ENCODE data around the gene MVP. TPM values are rescaled to one million over a fixed set of nuclear protein-coding genes. Genes with fewer than 3 reads are reported as not detected.

The MVP gene
- total RNA-seq, 1 experiment from 2014 or later, result 186 TPM

GRCh38 chr16:29804455-29805231 lies 15.6 kb upstream of the MVP start:
- DNase-seq (ENCODE audit: low read depth), result peak; percentile 77

GRCh38 chr16:29805232-29806098 lies 14.8 kb upstream of the MVP start:
- peak; percentile 95 for DNase-seq (ENCODE audit: low read depth)

GRCh38 chr16:29806099-29806579 lies 14.1 kb upstream of the MVP start, which contains the start of gene MAZ:
Gene MAZ, plus strand, starts transcription at chr16:29806529. Its CDS starts 173 bp downstream, at chr16:29806702.
- peak; percentile 89 for DNase-seq (ENCODE audit: low read depth)

- DNase-seq (ENCODE audit: low read depth), result peak; percentile 77
Measured at GRCh38 chr16:29806641-29807425, 13.4 kb upstream of the MVP start.

- DNase-seq (ENCODE audit: low read depth), result peak; percentile 88
Measured at GRCh38 chr16:29807426-29808218, 12.6 kb upstream of the MVP start.

DNA sequence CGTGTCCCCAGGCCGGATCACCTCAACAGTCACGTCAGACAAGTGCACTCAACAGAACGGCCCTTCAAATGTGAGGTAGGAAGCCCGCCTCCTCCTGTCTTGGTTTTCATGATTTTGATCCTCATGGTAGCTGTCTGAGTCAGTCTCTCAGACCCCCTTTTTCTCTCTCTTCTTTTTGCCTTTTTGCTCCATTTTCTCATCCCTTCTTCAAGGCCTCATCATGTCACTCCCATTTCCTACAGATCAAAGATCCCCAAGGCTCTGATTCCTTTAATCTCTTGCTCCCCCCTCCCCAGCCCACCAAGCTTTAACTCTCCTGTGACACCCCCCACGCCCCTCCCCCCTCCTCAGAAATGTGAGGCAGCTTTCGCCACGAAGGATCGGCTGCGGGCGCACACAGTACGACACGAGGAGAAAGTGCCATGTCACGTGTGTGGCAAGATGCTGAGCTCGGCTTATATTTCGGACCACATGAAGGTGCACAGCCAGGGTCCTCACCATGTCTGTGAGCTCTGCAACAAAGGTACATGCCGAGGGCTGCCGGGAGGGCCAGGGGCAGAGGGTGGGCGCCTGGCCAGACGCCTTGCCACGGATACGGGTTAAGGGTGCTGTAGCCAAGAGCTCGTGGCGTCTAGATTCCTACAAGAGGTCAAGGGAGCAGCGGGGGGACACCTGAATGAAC lies 11.9 kb upstream of the MVP start:
- DNase-seq (ENCODE audit: low read depth), result no peak

DNA sequence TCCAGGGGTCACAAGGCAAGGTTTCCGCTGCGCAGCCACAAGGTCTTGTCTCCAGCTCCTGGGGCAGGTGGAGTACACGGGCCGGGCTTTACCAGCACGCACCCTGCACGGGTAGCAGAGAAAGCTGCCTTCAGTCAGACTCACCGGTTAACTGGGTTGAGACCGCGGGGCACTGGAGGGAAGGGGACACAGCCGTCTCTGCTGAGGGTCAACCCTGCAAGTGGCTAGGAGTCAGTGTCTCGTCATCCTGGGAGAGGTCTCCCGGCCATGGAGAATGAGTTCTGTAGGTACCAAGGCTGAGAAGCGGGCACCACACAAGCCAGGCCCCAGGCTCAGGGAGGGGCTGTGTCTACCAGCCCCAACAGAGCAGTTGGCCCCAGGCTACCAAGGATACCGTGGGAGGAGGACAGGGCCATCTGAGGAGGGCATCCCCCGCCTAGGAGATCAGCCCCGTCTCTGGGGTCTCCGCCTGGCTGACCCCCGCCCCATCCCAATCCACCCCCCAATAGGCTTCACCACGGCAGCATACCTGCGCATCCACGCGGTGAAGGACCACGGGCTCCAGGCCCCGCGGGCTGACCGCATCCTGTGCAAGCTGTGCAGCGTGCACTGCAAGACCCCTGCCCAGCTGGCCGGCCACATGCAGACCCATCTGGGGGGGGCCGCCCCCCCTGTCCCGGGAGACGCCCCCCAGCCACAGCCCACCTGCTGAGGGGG lies 11.1 kb upstream of the MVP start:
- no peak for DNase-seq (ENCODE audit: low read depth)

DNA sequence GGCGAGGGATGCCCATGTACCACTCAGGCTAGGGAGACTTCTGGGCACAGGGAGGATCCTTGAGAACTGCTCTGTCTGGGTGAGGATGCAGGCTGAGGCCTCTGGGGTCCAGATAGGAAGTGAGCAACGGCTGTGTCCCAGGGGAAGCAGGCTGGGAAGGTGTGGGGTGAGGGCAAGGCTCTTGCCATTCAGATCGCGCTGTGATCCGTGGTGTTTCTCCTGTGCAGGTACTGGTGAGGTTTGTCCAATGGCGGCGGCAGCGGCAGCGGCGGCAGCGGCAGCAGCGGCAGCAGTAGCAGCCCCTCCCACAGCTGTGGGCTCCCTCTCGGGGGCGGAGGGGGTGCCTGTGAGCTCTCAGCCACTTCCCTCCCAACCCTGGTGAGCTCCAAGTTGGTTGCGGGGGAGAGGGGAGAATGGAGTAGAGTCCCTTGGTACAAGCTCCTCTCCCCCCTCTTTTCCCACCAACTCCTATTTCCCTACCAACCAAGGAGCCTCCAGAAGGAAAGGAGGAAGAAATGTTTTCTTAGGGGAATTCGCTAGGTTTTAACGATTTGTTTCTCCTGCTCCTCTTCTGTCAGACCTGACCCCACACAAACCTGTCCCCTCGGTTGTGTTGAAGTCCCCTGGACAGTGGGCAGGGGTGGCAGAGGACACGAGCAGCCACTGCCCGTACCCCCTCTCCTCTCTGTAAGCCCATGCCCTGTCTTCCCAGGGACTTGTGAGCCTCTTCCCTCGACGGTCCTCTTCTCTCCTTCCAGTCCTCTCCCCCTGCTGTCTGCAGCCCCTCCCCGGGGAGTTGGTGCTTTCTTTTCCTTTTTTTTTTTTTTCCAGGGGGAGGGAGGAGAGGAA lies 10.2 kb upstream of the MVP start:
- no peak for DNase-seq (ENCODE audit: low read depth)

DNA sequence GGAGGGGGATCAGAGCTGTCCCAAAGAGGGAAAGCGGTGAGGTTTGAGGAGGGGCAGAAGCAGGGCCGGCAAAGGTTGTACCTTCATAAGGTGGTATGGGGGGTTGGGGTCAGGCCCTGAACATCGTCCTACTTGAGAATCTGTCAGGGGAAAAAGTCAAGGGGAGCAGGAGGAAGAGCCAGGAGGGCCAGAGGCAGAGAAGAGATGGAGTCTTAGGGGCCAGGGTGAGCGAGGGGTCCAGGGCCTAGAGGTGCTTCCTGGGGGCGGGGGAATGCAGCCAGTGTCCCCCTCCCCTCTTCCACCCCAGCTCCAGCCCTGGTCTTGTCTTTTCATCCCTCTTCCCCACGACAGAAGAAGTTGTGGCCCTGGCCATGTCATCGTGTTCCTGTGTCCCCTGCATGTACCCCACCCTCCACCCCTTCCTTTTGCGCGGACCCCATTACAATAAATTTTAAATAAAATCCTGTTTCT lies 9.5 kb upstream of the MVP start:
- no peak for DNase-seq (ENCODE audit: low read depth)

- DNase-seq (ENCODE audit: low read depth), result peak; percentile 98
Measured at GRCh38 chr16:29811170-29811895, 8.9 kb upstream of the MVP start.

- DNase-seq (ENCODE audit: low read depth), result peak; percentile 58
Measured at GRCh38 chr16:29811896-29812665, 8.2 kb upstream of the MVP start, which contains the start of gene PRRT2. Gene PRRT2, plus strand, starts transcription at chr16:29812193. Its CDS starts 862 bp downstream, at chr16:29813055.

DNA sequence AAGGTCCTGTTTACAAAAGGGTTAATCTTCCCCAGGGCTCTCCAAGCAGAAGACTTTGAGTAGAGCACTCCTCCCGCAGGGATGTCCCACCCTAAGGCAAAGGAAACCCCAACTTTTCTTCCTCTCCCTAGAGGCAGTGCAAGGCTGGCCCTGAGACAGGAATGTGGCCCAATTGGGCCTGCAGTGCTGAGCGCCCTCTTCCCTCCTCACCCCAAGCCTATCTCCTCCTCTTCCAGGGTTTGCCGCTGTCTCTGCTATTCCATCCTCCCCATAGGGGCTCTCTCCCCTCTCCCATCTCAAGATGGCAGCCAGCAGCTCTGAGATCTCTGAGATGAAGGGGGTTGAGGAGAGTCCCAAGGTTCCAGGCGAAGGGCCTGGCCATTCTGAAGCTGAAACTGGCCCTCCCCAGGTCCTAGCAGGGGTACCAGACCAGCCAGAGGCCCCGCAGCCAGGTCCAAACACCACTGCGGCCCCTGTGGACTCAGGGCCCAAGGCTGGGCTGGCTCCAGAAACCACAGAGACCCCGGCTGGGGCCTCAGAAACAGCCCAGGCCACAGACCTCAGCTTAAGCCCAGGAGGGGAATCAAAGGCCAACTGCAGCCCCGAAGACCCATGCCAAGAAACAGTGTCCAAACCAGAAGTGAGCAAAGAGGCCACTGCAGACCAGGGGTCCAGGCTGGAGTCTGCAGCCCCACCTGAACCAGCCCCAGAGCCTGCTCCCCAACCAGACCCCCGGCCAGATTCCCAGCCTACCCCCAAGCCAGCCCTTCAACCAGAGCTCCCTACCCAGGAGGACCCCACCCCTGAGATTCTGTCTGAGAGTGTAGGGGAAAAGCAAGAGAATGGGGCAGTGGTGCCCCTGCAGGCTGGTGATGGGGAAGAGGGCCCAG lies 7.3 kb upstream of the MVP start:
- DNase-seq (ENCODE audit: low read depth), result no peak

GRCh38 chr16:29813644-29814562 lies 6.4 kb upstream of the MVP start:
- no peak for DNase-seq (ENCODE audit: low read depth)

DNA sequence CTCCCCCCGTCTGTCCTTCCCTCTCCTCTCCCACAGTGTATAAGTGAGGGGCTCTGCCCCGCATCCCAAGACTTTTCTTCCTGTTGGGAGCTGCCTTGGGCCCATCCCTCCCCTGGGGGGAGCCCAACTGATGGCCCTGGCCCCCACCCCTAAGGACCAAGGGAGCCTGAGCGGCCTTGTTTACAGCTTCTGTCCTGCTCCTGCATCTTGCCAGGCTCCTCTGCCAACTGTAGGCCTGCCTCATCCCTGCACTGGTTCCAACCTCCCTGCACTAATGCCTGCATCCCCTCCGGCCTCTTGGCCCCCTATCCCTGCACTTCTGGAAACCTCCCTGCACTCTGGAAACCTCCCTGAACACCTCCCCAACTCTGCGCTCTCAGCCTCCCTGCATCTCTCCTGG lies 5.7 kb upstream of the MVP start:
- DNase-seq (ENCODE audit: low read depth), result no peak

All from M059J (cell line).